H9 (cell line): ENCODE data around the gene KRT79. TPM values are rescaled to one million over a fixed set of nuclear protein-coding genes. Genes with fewer than 3 reads are reported as not detected.

Source experiments
- DNase-seq: peaks from one replicate; pipeline ENCODE4 v3.0.0-alpha.2; 2017
- H2AFZ ChIP-seq: one replicate; pipeline ENCODE4 v1.6.1; 2013; ENCODE audit warnings: mild to moderate bottlenecking, low read length, control low read depth, moderate library complexity
- H2AK5ac ChIP-seq: 2 replicates; pipeline ENCODE4 v1.6.1; 2013; ENCODE audit warnings: low read length, control low read depth, mixed read lengths; ENCODE audit not compliant: insufficient read length
- H2BK120ac ChIP-seq: one replicate; pipeline ENCODE4 v1.6.1; 2013; ENCODE audit warnings: low read depth, mild to moderate bottlenecking, low read length, control low read depth, inconsistent platforms; ENCODE audit not compliant: poor library complexity, severe bottlenecking
- H2BK12ac ChIP-seq: 2 replicates; pipeline ENCODE4 v1.6.1; 2013; ENCODE audit warnings: low read length, control low read depth, mixed read lengths, low read depth; ENCODE audit not compliant: insufficient read length
- H2BK15ac ChIP-seq: 2 replicates; pipeline ENCODE4 v1.6.1; 2013; ENCODE audit warnings: low read depth, low read length, control low read depth
- H2BK20ac ChIP-seq: one replicate; pipeline ENCODE4 v1.6.1; 2013; ENCODE audit warnings: low read depth, mild to moderate bottlenecking, low read length, control low read depth, inconsistent platforms; ENCODE audit not compliant: poor library complexity, severe bottlenecking
- H2BK5ac ChIP-seq: 2 replicates; pipeline ENCODE4 v1.6.1; 2013; ENCODE audit warnings: low read length, control low read depth, mixed read lengths; ENCODE audit not compliant: insufficient read length
- H3K14ac ChIP-seq: 2 replicates; pipeline ENCODE4 v1.6.1; 2013; ENCODE audit warnings: low read length, control low read depth; ENCODE audit not compliant: insufficient read depth
- H3K18ac ChIP-seq: 2 replicates; pipeline ENCODE4 v1.6.1; 2013; ENCODE audit warnings: low read depth, mild to moderate bottlenecking, mixed read lengths, low read length, control low read depth; ENCODE audit not compliant: insufficient read length
- H3K23ac ChIP-seq: 2 replicates; pipeline ENCODE4 v1.6.1; 2013; ENCODE audit warnings: low read length, control low read depth, mixed read lengths, low read depth; ENCODE audit not compliant: insufficient read length
- H3K23me2 ChIP-seq: 2 replicates; pipeline ENCODE4 v1.6.1; 2013; ENCODE audit warnings: low read depth, mild to moderate bottlenecking, mixed read lengths, low read length, control low read depth; ENCODE audit not compliant: insufficient read length, poor library complexity, severe bottlenecking
- H3K27ac ChIP-seq: 2 replicates; pipeline ENCODE4 v1.5.1; 2013; ENCODE audit warnings: low read length, control low read depth, mixed read lengths, low read depth; ENCODE audit not compliant: insufficient read length
- H3K27me3 ChIP-seq: 2 replicates; pipeline ENCODE4 v1.6.1; 2013; ENCODE audit warnings: low read length, control low read depth, inconsistent platforms; ENCODE audit not compliant: insufficient read depth
- H3K4ac ChIP-seq: 2 replicates; pipeline ENCODE4 v1.6.1; 2013; ENCODE audit warnings: low read depth, mild to moderate bottlenecking, control low read depth, inconsistent platforms, low read length, moderate library complexity
- H3K4me1 ChIP-seq: 2 replicates; pipeline ENCODE4 v1.6.1; 2013; ENCODE audit warnings: low read length, control low read depth, inconsistent platforms; ENCODE audit not compliant: insufficient read depth
- H3K4me2 ChIP-seq: 2 replicates; pipeline ENCODE4 v1.6.1; 2013; ENCODE audit warnings: low read length, control low read depth, mixed read lengths; ENCODE audit not compliant: insufficient read length, insufficient read depth
- H3K56ac ChIP-seq: 2 replicates; pipeline ENCODE4 v1.6.1; 2013; ENCODE audit warnings: low read depth, mild to moderate bottlenecking, mixed read lengths, low read length, control low read depth; ENCODE audit not compliant: insufficient read length
- H3K79me1 ChIP-seq: 2 replicates; pipeline ENCODE4 v1.6.1; 2013; ENCODE audit warnings: low read depth, mild to moderate bottlenecking, moderate library complexity, low read length, control low read depth, inconsistent platforms; ENCODE audit not compliant: insufficient read depth, poor library complexity, severe bottlenecking
- H3K79me2 ChIP-seq: 2 replicates; pipeline ENCODE4 v1.6.1; 2013; ENCODE audit warnings: low read length, control low read depth, inconsistent platforms; ENCODE audit not compliant: insufficient read depth
- H3K9ac ChIP-seq: 2 replicates; pipeline ENCODE4 v1.6.1; 2013; ENCODE audit warnings: low read length, control low read depth, mixed read lengths; ENCODE audit not compliant: insufficient read length; ENCODE audit errors: extremely low read depth
- H3K9me3 ChIP-seq: one replicate; pipeline ENCODE4 v1.6.1; 2013; ENCODE audit warnings: low read depth, low read length, inconsistent platforms; ENCODE audit not compliant: control insufficient read depth
- H3T11ph ChIP-seq: one replicate; pipeline ENCODE4 v1.6.1; 2013; ENCODE audit warnings: mild to moderate bottlenecking, low read length, control low read depth, inconsistent platforms
- H4K20me1 ChIP-seq: one replicate; pipeline ENCODE4 v1.6.1; 2013; ENCODE audit not compliant: control insufficient read depth, insufficient read length, insufficient read depth
- H4K5ac ChIP-seq: 2 replicates; pipeline ENCODE4 v1.6.1; 2013; ENCODE audit warnings: low read depth, mild to moderate bottlenecking, mixed read lengths, low read length, control low read depth; ENCODE audit not compliant: insufficient read length
- H4K8ac ChIP-seq: replicated peaks from 2 replicates; pipeline ENCODE4 v1.6.1; 2013; ENCODE audit warnings: low read length, control low read depth, mixed read lengths, low read depth; ENCODE audit not compliant: insufficient read length
- H4K91ac ChIP-seq: 2 replicates; pipeline ENCODE4 v1.6.1; 2013; ENCODE audit warnings: low read depth, mild to moderate bottlenecking, moderate library complexity, mixed read lengths, low read length, control low read depth; ENCODE audit not compliant: insufficient read length
- H3K27ac Mint-ChIP-seq, 3 experiments: 2 replicates in 2 of 3; 3 replicates in 1 of 3; pipeline ENCODE4 v1.8.0; 2020 to 2021; ENCODE audit warnings: mixed read lengths in 3 of 3, mild to moderate bottlenecking in 1 of 3, moderate library complexity in 1 of 3
- H3K27me3 Mint-ChIP-seq: 2 replicates; pipeline ENCODE4 v1.8.0; 2021; ENCODE audit warnings: low read depth, mild to moderate bottlenecking, moderate library complexity, mixed read lengths
- H3K36me3 Mint-ChIP-seq, 3 experiments: 2 replicates in 2 of 3; 3 replicates in 1 of 3; pipeline ENCODE4 v1.8.0; 2020 to 2021; ENCODE audit warnings: low read depth in 3 of 3, mixed read lengths in 3 of 3; ENCODE audit not compliant: insufficient read depth in 1 of 3
- H3K4me1 Mint-ChIP-seq, 2 experiments: 2 replicates each; pipeline ENCODE4 v1.8.0; 2020; ENCODE audit warnings: mixed read lengths in 2 of 2
- H3K4me3 Mint-ChIP-seq, 2 experiments: 2 replicates in 1 of 2; 3 replicates in 1 of 2; pipeline ENCODE4 v1.8.0; 2020 to 2021; ENCODE audit warnings: mild to moderate bottlenecking in 2 of 2, mixed read lengths in 2 of 2, moderate library complexity in 1 of 2
- H3K9me3 Mint-ChIP-seq, 2 experiments: 2 replicates in 1 of 2; 3 replicates in 1 of 2; pipeline ENCODE4 v1.8.0; 2020; ENCODE audit warnings: mild to moderate bottlenecking in 2 of 2, mixed read lengths in 2 of 2, moderate library complexity in 1 of 2
- WGBS: extraction: QIAGEN DNeasy Blood & Tissue Kit; methylation state at CpG from one replicate; pipeline ENCODE4 v1.1.7; 2013; ENCODE audit warnings: missing lambda C conversion rate, low lambda C conversion rate, mixed read lengths; ENCODE audit not compliant: insufficient read length; ENCODE audit errors: extremely low coverage; 5-methylcytosine and 5-hydroxymethylcytosine counted together
- total RNA-seq: library from RNA; stranded (reverse); gene quantifications from 2 replicates; pipeline ENCODE4 v1.2.1, GENCODE V29; 2021
- TF ChIP-seq, protein P1 (sequence below): fragments of 200-600 bp; sonication (generic); conservative IDR thresholded peaks from 3 replicates; pipeline ENCODE4 v1.8.0; 2021; ENCODE audit warnings: antibody characterized with exemption, mild to moderate bottlenecking

The KRT79 gene
- total RNA-seq, 1 experiment from 2014 or later, result not detected

DNA sequence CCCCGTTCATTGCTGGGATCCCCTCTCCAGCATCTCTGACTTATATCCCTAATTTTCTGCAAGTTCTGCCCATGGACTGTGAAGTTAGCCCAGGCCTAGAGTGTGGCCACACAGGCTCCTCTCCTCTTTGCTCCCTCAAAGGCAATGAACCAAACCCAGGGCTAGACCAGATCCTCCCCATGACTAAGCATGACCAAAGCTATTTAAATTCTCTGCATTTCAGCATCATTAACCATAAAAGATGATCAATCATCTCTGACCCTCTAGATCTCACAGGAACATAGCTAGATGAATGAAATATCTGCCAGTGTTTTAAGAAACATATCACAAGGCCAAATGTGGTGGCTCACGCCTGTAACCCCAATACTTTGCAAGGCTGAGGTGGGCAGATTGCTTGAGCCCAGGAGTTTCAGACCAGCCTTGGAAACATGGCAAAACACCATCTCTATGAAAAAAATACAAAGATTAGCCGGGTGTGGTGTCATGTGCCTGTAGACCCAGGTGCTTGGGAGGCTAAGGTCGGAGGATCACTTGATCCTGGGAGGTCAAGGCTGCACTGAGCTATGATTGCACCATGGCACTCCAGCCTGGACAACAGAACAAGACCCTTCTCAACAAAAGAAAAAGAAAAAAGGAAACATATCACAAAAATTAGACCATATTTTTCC, 36.0 kb downstream of the KRT79 start:
- DNase-seq, result no peak
- no peaks in the 10 kb centered on the region for H3K9me3 ChIP-seq
- H3K4ac ChIP-seq, result no peak overlapping the region
- peaks cover 19 to 27% of the 10 kb centered on the region in 2 experiments for H3K4me1 Mint-ChIP-seq
- no peak overlapping the region for H3K4me2 ChIP-seq
- H4K5ac ChIP-seq, result no peak overlapping the region
- no peak overlapping the region for H2BK20ac ChIP-seq
- peaks cover 3% of the 10 kb centered on the region for H4K20me1 ChIP-seq
- H4K8ac ChIP-seq, result no peak overlapping the region
- no peaks in the 10 kb centered on the region for H3K9me3 Mint-ChIP-seq
- H3K79me2 ChIP-seq, result no peaks in the 10 kb centered on the region
- H3K14ac ChIP-seq, result no peak overlapping the region
- no peak overlapping the region for H2BK15ac ChIP-seq
- TF ChIP-seq, protein P1, sequence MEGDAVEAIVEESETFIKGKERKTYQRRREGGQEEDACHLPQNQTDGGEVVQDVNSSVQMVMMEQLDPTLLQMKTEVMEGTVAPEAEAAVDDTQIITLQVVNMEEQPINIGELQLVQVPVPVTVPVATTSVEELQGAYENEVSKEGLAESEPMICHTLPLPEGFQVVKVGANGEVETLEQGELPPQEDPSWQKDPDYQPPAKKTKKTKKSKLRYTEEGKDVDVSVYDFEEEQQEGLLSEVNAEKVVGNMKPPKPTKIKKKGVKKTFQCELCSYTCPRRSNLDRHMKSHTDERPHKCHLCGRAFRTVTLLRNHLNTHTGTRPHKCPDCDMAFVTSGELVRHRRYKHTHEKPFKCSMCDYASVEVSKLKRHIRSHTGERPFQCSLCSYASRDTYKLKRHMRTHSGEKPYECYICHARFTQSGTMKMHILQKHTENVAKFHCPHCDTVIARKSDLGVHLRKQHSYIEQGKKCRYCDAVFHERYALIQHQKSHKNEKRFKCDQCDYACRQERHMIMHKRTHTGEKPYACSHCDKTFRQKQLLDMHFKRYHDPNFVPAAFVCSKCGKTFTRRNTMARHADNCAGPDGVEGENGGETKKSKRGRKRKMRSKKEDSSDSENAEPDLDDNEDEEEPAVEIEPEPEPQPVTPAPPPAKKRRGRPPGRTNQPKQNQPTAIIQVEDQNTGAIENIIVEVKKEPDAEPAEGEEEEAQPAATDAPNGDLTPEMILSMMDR, result no peak
- no peak overlapping the region for H2AK5ac ChIP-seq
- peaks cover 8% of the 10 kb centered on the region; the same call in 1 of the 2 replicates for H3K4me1 ChIP-seq
- no peak overlapping the region for H2BK120ac ChIP-seq
- no peak overlapping the region for H3K4me3 Mint-ChIP-seq
- H4K91ac ChIP-seq, result no peak overlapping the region
- H3K36me3 Mint-ChIP-seq, result no peaks in the 10 kb centered on the region
- H3K27me3 ChIP-seq, result no peaks in the 10 kb centered on the region
- no peak overlapping the region for H3K23ac ChIP-seq
- no peak overlapping the region for H3K27ac Mint-ChIP-seq
- no peak overlapping the region for H3K56ac ChIP-seq
- H3K79me1 ChIP-seq, result no peaks in the 10 kb centered on the region
- no peaks in the 10 kb centered on the region for H3K23me2 ChIP-seq
- WGBS, result no CpG with 5 or more reads among the region's 4 CpGs
- no peak overlapping the region for H3K9ac ChIP-seq
- H2BK12ac ChIP-seq, result no peak overlapping the region
- no peak overlapping the region for H2AFZ ChIP-seq
- H3T11ph ChIP-seq, result no peak overlapping the region
- no peak overlapping the region for H2BK5ac ChIP-seq
- no peak overlapping the region for H3K18ac ChIP-seq
- H3K27ac ChIP-seq, result no peak overlapping the region
- peaks cover 2% of the 10 kb centered on the region for H3K27me3 Mint-ChIP-seq
